ENCODE data around the gene STXBP1. TPM values are rescaled to one million over a fixed set of nuclear protein-coding genes. Genes with fewer than 3 reads are reported as not detected.

The STXBP1 gene
- polyA plus RNA-seq, 3 donors: 0.27 to 0.59 TPM; not detected in 1

DNA sequence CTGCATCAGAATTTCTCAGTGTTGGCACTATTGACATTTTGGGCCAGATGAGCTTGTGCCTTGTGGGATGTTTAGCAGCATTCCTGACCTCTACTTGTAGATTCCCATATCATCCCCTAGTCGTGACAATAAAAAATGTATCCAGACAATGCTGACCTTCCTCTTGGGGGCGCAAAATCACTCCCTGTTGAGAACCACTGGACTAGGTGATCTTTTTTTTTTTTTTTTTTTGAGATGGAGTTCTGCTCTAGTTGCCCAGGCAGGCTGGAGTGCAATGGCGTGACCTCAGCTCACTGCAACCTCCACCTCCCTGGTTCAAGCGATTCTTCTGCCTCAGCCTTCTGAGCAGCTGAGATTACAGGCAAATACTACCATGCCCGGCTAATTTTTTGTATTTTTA, 22.6 kb downstream of the STXBP1 start:
- no peak for DNase-seq
- Histone ChIP-seq H3K27ac (ENCODE audit: low read depth in 1 of 2, low read length in 2 of 2) (no peak overlapping the region), H3K4me2 (replicated peaks; ENCODE audit: extremely low read depth, low read length, poor library complexity, severe bottlenecking) (no peak overlapping the region), H3K36me3 (replicated peaks in 1 of 2; ENCODE audit: control insufficient read depth in 1 of 2, insufficient read depth in 2 of 2, low read length in 2 of 2) (no peaks in the 10 kb centered on the region), H3K27me3 (ENCODE audit: control insufficient read depth in 2 of 2, insufficient read depth in 2 of 2, low read length in 2 of 2) (no peaks in the 10 kb centered on the region), H4K20me1 (ENCODE audit: insufficient read depth, low read length) (no peaks in the 10 kb centered on the region), H3K9me3 (replicated peaks in 1 of 2; ENCODE audit: control insufficient read depth in 1 of 2, insufficient read depth in 1 of 2, low read length in 2 of 2) (no peaks in the 10 kb centered on the region), H3K79me2 (ENCODE audit: insufficient read depth, low read length) (no peaks in the 10 kb centered on the region), H3K9ac (ENCODE audit: insufficient read depth, low read length, poor library complexity, severe bottlenecking) (no peak overlapping the region), H3K4me3 (replicated peaks in 1 of 3; ENCODE audit: low read depth in 2 of 3, low read length in 3 of 3) (no peak overlapping the region), H2AFZ (ENCODE audit: insufficient read depth, low read depth, low read length, poor library complexity, severe bottlenecking) (no peak overlapping the region), H3K4me1 (ENCODE audit: control insufficient read depth in 1 of 2, insufficient read depth in 2 of 2, low read length in 2 of 2) (no peaks in the 10 kb centered on the region)
- Mint-ChIP-seq H3K4me1 (peaks cover 3% of the 10 kb centered on the region), H3K36me3 (no peaks in the 10 kb centered on the region), H3K9me3 (peaks cover 0 to 3% (median 0%) of the 10 kb centered on the region in 7 donors), H3K27me3 (ENCODE audit: low read depth in 3 of 3) (peaks cover 4 to 9% (median 6%) of the 10 kb centered on the region in 3 donors), H3K27ac (no peak overlapping the region), H3K4me3 (no peak overlapping the region)
- no CpG with 5 or more reads among the region's 5 CpGs for WGBS (ENCODE audit: insufficient coverage)
- intact Hi-C loops (cut with micrococcal nuclease): no loop called here
- TF ChIP-seq, protein P1, sequence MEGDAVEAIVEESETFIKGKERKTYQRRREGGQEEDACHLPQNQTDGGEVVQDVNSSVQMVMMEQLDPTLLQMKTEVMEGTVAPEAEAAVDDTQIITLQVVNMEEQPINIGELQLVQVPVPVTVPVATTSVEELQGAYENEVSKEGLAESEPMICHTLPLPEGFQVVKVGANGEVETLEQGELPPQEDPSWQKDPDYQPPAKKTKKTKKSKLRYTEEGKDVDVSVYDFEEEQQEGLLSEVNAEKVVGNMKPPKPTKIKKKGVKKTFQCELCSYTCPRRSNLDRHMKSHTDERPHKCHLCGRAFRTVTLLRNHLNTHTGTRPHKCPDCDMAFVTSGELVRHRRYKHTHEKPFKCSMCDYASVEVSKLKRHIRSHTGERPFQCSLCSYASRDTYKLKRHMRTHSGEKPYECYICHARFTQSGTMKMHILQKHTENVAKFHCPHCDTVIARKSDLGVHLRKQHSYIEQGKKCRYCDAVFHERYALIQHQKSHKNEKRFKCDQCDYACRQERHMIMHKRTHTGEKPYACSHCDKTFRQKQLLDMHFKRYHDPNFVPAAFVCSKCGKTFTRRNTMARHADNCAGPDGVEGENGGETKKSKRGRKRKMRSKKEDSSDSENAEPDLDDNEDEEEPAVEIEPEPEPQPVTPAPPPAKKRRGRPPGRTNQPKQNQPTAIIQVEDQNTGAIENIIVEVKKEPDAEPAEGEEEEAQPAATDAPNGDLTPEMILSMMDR (IDR thresholded peaks at IDR 0.05): no peak

- peaks cover 6 to 9% (median 8%) of the 10 kb centered on the region in 3 donors for H3K27me3 Mint-ChIP-seq (ENCODE audit: low read depth in 3 of 3)
- H3K4me2 ChIP-seq (replicated peaks; ENCODE audit: extremely low read depth, low read length, poor library complexity, severe bottlenecking): no peak overlapping the region
- TF ChIP-seq, protein P1 (IDR thresholded peaks at IDR 0.05): no peak
- intact Hi-C loops (cut with micrococcal nuclease): no loop called here
- no peak overlapping the region for H3K27ac Mint-ChIP-seq
- no peaks in the 10 kb centered on the region for H3K36me3 ChIP-seq (replicated peaks in 1 of 2; ENCODE audit: control insufficient read depth in 1 of 2, insufficient read depth in 2 of 2, low read length in 2 of 2)
- H3K27ac ChIP-seq (ENCODE audit: low read depth in 1 of 2, low read length in 2 of 2): no peak overlapping the region
- no peaks in the 10 kb centered on the region for H3K79me2 ChIP-seq (ENCODE audit: insufficient read depth, low read length)
- no peaks in the 10 kb centered on the region for H3K9me3 ChIP-seq (replicated peaks in 1 of 2; ENCODE audit: control insufficient read depth in 1 of 2, insufficient read depth in 1 of 2, low read length in 2 of 2)
- H3K4me3 ChIP-seq (replicated peaks in 1 of 3; ENCODE audit: low read depth in 2 of 3, low read length in 3 of 3): no peak overlapping the region
- WGBS (ENCODE audit: insufficient coverage): 96% methylated on average over 7 of the region's 8 CpGs
- no peaks in the 10 kb centered on the region for H4K20me1 ChIP-seq (ENCODE audit: insufficient read depth, low read length)
- H3K4me1 Mint-ChIP-seq: peaks cover 3% of the 10 kb centered on the region
- no peaks in the 10 kb centered on the region for H3K36me3 Mint-ChIP-seq
- no peaks in the 10 kb centered on the region for H3K4me1 ChIP-seq (ENCODE audit: control insufficient read depth in 1 of 2, insufficient read depth in 2 of 2, low read length in 2 of 2)
- no peak overlapping the region for H2AFZ ChIP-seq (ENCODE audit: insufficient read depth, low read depth, low read length, poor library complexity, severe bottlenecking)
- H3K27me3 ChIP-seq (ENCODE audit: control insufficient read depth in 2 of 2, insufficient read depth in 2 of 2, low read length in 2 of 2): no peaks in the 10 kb centered on the region
- no peak for DNase-seq
- no peak overlapping the region for H3K9ac ChIP-seq (ENCODE audit: insufficient read depth, low read length, poor library complexity, severe bottlenecking)
- H3K9me3 Mint-ChIP-seq: peaks cover 0 to 2% (median 0%) of the 10 kb centered on the region in 7 donors
- no peak overlapping the region for H3K4me3 Mint-ChIP-seq
Observed at GRCh38 chr9:127635201-127635735, 23.2 kb downstream of the STXBP1 start.
